ENCODE data around the gene RHBDF2. TPM values are rescaled to one million over a fixed set of nuclear protein-coding genes. Genes with fewer than 3 reads are reported as not detected.
"Not testable (repeated sequence)": the region's sequence is repeated elsewhere in the genome, so short reads cannot be mapped to it uniquely, and the experiment has no call there.

The RHBDF2 gene
- total RNA-seq, 1 experiment from 2014 or later, result 19.7 TPM

DNA sequence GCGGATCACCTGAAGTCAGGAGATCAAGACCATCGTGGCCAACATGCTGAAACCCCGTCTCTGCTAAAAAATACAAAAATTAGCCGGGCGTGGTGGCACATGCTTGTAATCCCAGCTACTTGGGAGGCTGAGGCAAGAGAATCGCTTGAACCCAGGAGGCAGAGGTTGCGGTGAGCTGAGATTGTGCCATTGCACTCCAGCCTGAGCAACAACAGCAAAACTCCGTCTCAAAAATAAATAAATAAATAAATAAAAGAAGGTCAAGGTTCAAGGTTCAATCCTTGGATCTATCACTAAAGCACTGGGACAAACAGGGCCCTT lies 24.2 kb upstream of the RHBDF2 start:
- H4K91ac ChIP-seq (ENCODE audit: insufficient read length, low read depth, low read length); H3K4me3 Mint-ChIP-seq; H2BK20ac ChIP-seq (ENCODE audit: low read depth, low read length, poor library complexity, severe bottlenecking); H3T11ph ChIP-seq (ENCODE audit: low read length); H3K9me3 ChIP-seq (ENCODE audit: control insufficient read depth, low read depth, low read length); H2BK5ac ChIP-seq (ENCODE audit: insufficient read length, low read length); H3K14ac ChIP-seq (ENCODE audit: insufficient read depth, low read length); H3K79me1 ChIP-seq (ENCODE audit: insufficient read depth, low read depth, low read length, poor library complexity, severe bottlenecking); H3K18ac ChIP-seq (ENCODE audit: insufficient read length, low read depth, low read length); H2AFZ ChIP-seq (ENCODE audit: low read length); H2BK120ac ChIP-seq (ENCODE audit: low read depth, low read length, poor library complexity, severe bottlenecking); H3K79me2 ChIP-seq (ENCODE audit: insufficient read depth, low read length); H3K4me1 ChIP-seq (ENCODE audit: insufficient read depth, low read length); H2AK5ac ChIP-seq (ENCODE audit: insufficient read length, low read length); H3K4ac ChIP-seq (ENCODE audit: low read depth, low read length); H2BK12ac ChIP-seq (ENCODE audit: insufficient read length, low read depth, low read length); H3K9me3 Mint-ChIP-seq; H3K23ac ChIP-seq (ENCODE audit: insufficient read length, low read depth, low read length); H3K23me2 ChIP-seq (ENCODE audit: insufficient read length, low read depth, low read length, poor library complexity, severe bottlenecking); H4K20me1 ChIP-seq (ENCODE audit: control insufficient read depth, insufficient read depth, insufficient read length); H3K27ac ChIP-seq (ENCODE audit: insufficient read length, low read depth, low read length); H3K56ac ChIP-seq (ENCODE audit: insufficient read length, low read depth, low read length); H3K27ac Mint-ChIP-seq; H3K27me3 ChIP-seq (ENCODE audit: insufficient read depth, low read length); H2BK15ac ChIP-seq (ENCODE audit: low read depth, low read length); H3K9ac ChIP-seq (ENCODE audit: extremely low read depth, insufficient read length, low read length); H4K5ac ChIP-seq (ENCODE audit: insufficient read length, low read depth, low read length); H3K4me2 ChIP-seq (ENCODE audit: insufficient read depth, insufficient read length, low read length); DNase-seq; H4K8ac ChIP-seq (replicated peaks; ENCODE audit: insufficient read length, low read depth, low read length); H3K36me3 Mint-ChIP-seq (ENCODE audit: insufficient read depth in 1 of 3, low read depth in 3 of 3): not testable (repeated sequence)
- Mint-ChIP-seq H3K27me3 (ENCODE audit: low read depth) (peaks cover 32% of the 10 kb centered on the region), H3K4me1 (peaks cover 16 to 38% of the 10 kb centered on the region in 2 experiments)
- no CpG with 5 or more reads among the region's 8 CpGs for WGBS (ENCODE audit: extremely low coverage, insufficient read length, low lambda C conversion rate)

Data from H9 (cell line).